Measurements from ENCODE around the gene GOLIM4. TPM values are rescaled to one million over a fixed set of nuclear protein-coding genes. Genes with fewer than 3 reads are reported as not detected.

Gene GOLIM4
- total RNA-seq: 26.9 and 30.1 TPM in 2 replicates

GRCh38 chr3:168095611-168096209, at the start of gene GOLIM4:
GOLIM4 (minus strand) TSS chr3:168095924; CDS start chr3:168095285, 639 bp downstream.

All from hair follicular keratinocyte (primary cell).